ENCODE measurements around the gene CABP1. TPM values are rescaled to one million over a fixed set of nuclear protein-coding genes. Genes with fewer than 3 reads are reported as not detected.
A peak's percentile ranks its signal among the peaks of the same experiment; 100 is the strongest.

The CABP1 gene
- total and polyA plus RNA-seq, 10 of the 15 experiments (the other 5 are each of a cell fraction or from before 2014, with no cell fraction given) = 0.16 to 2.4 (median 0.80) TPM; not detected in 2

DNA sequence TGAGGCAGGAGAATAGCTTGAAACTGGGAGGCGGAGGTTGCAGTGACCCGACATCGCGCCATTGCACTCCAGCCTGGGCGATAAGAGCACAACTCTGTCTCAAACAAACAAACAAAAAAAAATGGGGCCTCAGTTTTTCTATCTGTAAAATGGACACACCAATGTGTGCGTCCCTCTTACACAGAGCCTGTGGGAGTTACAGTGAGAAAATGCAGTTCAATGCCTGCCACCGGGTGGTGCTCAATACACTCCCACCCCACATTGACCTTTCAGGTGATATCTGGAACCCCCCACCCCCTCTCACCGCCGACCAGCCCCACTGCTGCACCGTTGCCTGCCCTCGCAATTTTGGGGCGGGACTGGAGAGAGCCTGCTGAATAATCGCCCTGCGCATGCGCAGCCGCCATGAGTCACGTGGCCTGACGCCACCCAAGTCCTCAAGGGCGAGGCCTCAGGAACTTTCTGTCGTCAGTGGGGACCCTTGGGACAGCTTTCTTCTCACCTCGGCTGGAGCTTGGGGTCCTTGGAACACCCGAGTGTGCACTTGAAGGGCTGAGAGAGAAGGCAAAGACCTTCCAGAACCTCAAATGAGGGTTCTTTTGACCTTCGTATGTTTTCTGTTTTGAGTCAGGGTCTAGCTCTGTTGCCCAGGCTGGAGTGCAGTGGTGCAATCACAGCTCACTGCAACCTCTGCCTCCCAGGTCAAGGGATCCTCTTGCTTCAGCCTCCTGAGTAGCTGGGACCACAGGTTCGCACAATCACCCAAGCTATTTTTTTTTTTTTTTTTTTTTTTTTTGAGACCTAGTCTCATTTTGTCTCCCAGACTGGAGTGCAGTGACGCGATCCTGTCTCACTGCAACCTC is 14.6 kb upstream of the CABP1 start:
- ATAC-seq (peak; percentile 90), DNase-seq (ENCODE audit: low read depth, low spot score) (peak; percentile 11), FAIRE-seq (no peak)
- H3K4me2 ChIP-seq (ENCODE audit: control insufficient read depth, insufficient read depth) = peak overlapping the region; percentile 31
- RAD21 ChIA-PET (ENCODE audit: unreplicated experiment) = interaction anchor here (0.9 to 1.8 kb wide), 4 partner anchors 9 to 182 kb away, joined by 3 to 5 read pairs (median 4); no protein-coding TSS in a partner anchor
- no TSS peak for BruUV-seq (replicated peaks)
- H3K4me1 ChIP-seq (ENCODE audit: control insufficient read depth, insufficient read depth, low read length) = no peaks in the 10 kb centered on the region
- no peaks in the 10 kb centered on the region; a peak in 2 of 4 replicates for H3K27me3 ChIP-seq (replicated peaks in 1 of 2; ENCODE audit: control insufficient read depth in 2 of 2, insufficient read depth in 2 of 2, low read length in 1 of 2)
- H3K9ac ChIP-seq (ENCODE audit: control insufficient read depth, insufficient read depth, low read length) = no peak overlapping the region
- peak overlapping the region; percentile 88 for H2AFZ ChIP-seq (ENCODE audit: control insufficient read depth, low read depth, low read length)
- no peaks in the 10 kb centered on the region for H3K36me3 ChIP-seq (ENCODE audit: control insufficient read depth in 2 of 2, insufficient read depth in 2 of 2, low read length in 1 of 2)
- in situ Hi-C loops (cut with MboI) (no loop called here), intact Hi-C loops (cut with micrococcal nuclease; ENCODE audit: unreplicated experiment) (loop anchor here (5.0 kb wide), 3 partner anchors 87 to 487 kb away; partner anchors contain the start of gene UNC119B)
- POLR2A ChIA-PET = interaction anchor here (0.7 kb wide), 1 partner anchor 367 kb away, joined by 4 read pairs; no protein-coding TSS in a partner anchor
- 35% methylated on average over 25 of the region's 26 CpGs for WGBS (ENCODE audit: insufficient coverage, insufficient replicate concordance, low lambda C conversion rate, missing lambda C conversion rate)
- CTCF ChIA-PET = interaction anchor here (0.6 to 3.8 kb wide), 14 partner anchors 9 to 346 kb away, joined by 3 to 17 read pairs (median 4); partner anchors contain the start of genes MLEC and POP5
- SMC1A ChIA-PET (ENCODE audit: uncharacterized antibody, unreplicated experiment) = interaction anchor here (0.7 to 1.2 kb wide), 5 partner anchors 21 to 193 kb away, joined by 3 to 5 read pairs (median 3); no protein-coding TSS in a partner anchor
- H3K4me3 ChIP-seq = no peak overlapping the region; the same call in 1 of the 2 replicates
- no peaks in the 10 kb centered on the region for H3K9me3 ChIP-seq (replicated peaks; ENCODE audit: control insufficient read depth, insufficient read depth, low read length)
- no peaks in the 10 kb centered on the region for H3K79me2 ChIP-seq (ENCODE audit: control insufficient read depth, insufficient read depth, low read length)
- no peak overlapping the region for H3K27ac ChIP-seq (ENCODE audit: control insufficient read depth, insufficient read depth)
- no peaks in the 10 kb centered on the region for H4K20me1 ChIP-seq (ENCODE audit: control insufficient read depth, insufficient read depth)
- TF ChIP-seq, protein P1, sequence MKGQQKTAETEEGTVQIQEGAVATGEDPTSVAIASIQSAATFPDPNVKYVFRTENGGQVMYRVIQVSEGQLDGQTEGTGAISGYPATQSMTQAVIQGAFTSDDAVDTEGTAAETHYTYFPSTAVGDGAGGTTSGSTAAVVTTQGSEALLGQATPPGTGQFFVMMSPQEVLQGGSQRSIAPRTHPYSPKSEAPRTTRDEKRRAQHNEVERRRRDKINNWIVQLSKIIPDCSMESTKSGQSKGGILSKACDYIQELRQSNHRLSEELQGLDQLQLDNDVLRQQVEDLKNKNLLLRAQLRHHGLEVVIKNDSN (IDR thresholded peaks at IDR 0.05; ENCODE audit: borderline replicate concordance, extremely low read length, insufficient read depth, low read depth, low read length) = peak; percentile 91
- no peak for TF ChIP-seq ATF7 (IDR thresholded peaks at IDR 0.05; ENCODE audit: low read depth)
- TF ChIP-seq NR2F1 (conservative IDR thresholded peaks at IDR 0.05) = peak; percentile 54
- peak; percentile 40; the same call in 1 of the 2 replicates for TF ChIP-seq RAD51 (IDR thresholded peaks at IDR 0.05)
- TF ChIP-seq RELA (IDR thresholded peaks at IDR 0.05; ENCODE audit: borderline replicate concordance, partially characterized antibody) = no peak
- TF ChIP-seq, protein P2, sequence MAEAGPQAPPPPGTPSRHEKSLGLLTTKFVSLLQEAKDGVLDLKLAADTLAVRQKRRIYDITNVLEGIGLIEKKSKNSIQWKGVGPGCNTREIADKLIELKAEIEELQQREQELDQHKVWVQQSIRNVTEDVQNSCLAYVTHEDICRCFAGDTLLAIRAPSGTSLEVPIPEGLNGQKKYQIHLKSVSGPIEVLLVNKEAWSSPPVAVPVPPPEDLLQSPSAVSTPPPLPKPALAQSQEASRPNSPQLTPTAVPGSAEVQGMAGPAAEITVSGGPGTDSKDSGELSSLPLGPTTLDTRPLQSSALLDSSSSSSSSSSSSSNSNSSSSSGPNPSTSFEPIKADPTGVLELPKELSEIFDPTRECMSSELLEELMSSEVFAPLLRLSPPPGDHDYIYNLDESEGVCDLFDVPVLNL (IDR thresholded peaks at IDR 0.05; ENCODE audit: low read depth, low read length) = no peak
- TF ChIP-seq, protein P3, sequence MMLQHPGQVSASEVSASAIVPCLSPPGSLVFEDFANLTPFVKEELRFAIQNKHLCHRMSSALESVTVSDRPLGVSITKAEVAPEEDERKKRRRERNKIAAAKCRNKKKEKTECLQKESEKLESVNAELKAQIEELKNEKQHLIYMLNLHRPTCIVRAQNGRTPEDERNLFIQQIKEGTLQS (IDR thresholded peaks at IDR 0.05; ENCODE audit: borderline replicate concordance, extremely low read depth, low read depth, low read length) = 0 out of 2 replicates have a peak, but pooled peaks have one; percentile 45
- TF ChIP-seq CBX3 (IDR thresholded peaks at IDR 0.05; ENCODE audit: borderline replicate concordance, low read depth) = no peak
- TF ChIP-seq, protein P4, sequence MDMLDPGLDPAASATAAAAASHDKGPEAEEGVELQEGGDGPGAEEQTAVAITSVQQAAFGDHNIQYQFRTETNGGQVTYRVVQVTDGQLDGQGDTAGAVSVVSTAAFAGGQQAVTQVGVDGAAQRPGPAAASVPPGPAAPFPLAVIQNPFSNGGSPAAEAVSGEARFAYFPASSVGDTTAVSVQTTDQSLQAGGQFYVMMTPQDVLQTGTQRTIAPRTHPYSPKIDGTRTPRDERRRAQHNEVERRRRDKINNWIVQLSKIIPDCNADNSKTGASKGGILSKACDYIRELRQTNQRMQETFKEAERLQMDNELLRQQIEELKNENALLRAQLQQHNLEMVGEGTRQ (IDR thresholded peaks at IDR 0.05; ENCODE audit: borderline replicate concordance, low read depth, low read length) = peak; percentile 47
- peak in 1 of 2 experiments; percentile 25; a peak in 1 of 4 replicates for TF ChIP-seq BHLHE40 (IDR thresholded peaks at IDR 0.05; ENCODE audit: borderline replicate concordance in 1 of 2, low read depth in 2 of 2, low read length in 1 of 2)
- no peak for TF ChIP-seq RFX5 (IDR thresholded peaks at IDR 0.05; ENCODE audit: low read depth, low read length)
- no peak for TF ChIP-seq GATAD2B (conservative IDR thresholded peaks at IDR 0.05; ENCODE audit: low read depth)
- no peak for TF ChIP-seq TCF3 (IDR thresholded peaks at IDR 0.05; ENCODE audit: borderline replicate concordance, insufficient read depth, low read depth, low read length)
- no peak for TF ChIP-seq NR2C1 (IDR thresholded peaks at IDR 0.05)
- TF ChIP-seq RAD21 (IDR thresholded peaks at IDR 0.05; ENCODE audit: insufficient read depth, low read depth, low read length) = 0 out of 2 replicates have a peak, but pooled peaks have one; percentile 5
- TF ChIP-seq YY1 (IDR thresholded peaks at IDR 0.05; ENCODE audit: low read depth, low read length) = peak; percentile 77
- peak; percentile 26; the same call in 1 of the 2 replicates for TF ChIP-seq NRF1 (conservative IDR thresholded peaks at IDR 0.05; ENCODE audit: low read depth, low read length)
- TF ChIP-seq PAX8 (IDR thresholded peaks at IDR 0.05) = no peak
- TF ChIP-seq SMC3 (IDR thresholded peaks at IDR 0.05; ENCODE audit: borderline replicate concordance, low read length) = peak; percentile 33
- no peak for TF ChIP-seq JUNB (IDR thresholded peaks at IDR 0.05)
